HEK293T (cell line): Measurements from ENCODE around the gene EDARADD.

Experiments used
- ARNT ChIP-seq: fragments of 450-650 bp; IDR thresholded peaks from 2 replicates; pipeline ENCODE4 v1.6.1; 2017; ENCODE audit warnings: mild to moderate bottlenecking
- BHLHE40 ChIP-seq: fragments of 450-650 bp; IDR thresholded peaks from 2 replicates; pipeline ENCODE4 v1.6.1; 2016; ENCODE audit warnings: mild to moderate bottlenecking, moderate library complexity, borderline replicate concordance
- ELF4 ChIP-seq: fragments of 450-650 bp; IDR thresholded peaks from 2 replicates; pipeline ENCODE4 v1.6.1; 2017; ENCODE audit warnings: antibody characterized with exemption
- FOXA1 ChIP-seq: fragments of 450-650 bp; IDR thresholded peaks from 2 replicates; pipeline ENCODE4 v1.6.1; 2016; ENCODE audit warnings: mild to moderate bottlenecking
- FOXK2 ChIP-seq: fragments of 450-650 bp; IDR thresholded peaks from 2 replicates; pipeline ENCODE4 v1.6.1; 2016; ENCODE audit warnings: mild to moderate bottlenecking
- FOXM1 ChIP-seq: fragments of 450-650 bp; IDR thresholded peaks from 2 replicates; pipeline ENCODE4 v1.6.1; 2017; ENCODE audit warnings: mild to moderate bottlenecking, borderline replicate concordance
- LEF1 ChIP-seq: fragments of 450-650 bp; IDR thresholded peaks from 2 replicates; pipeline ENCODE4 v1.6.1; 2017; ENCODE audit warnings: mild to moderate bottlenecking, borderline replicate concordance
- NFRKB ChIP-seq: fragments of 450-650 bp; IDR thresholded peaks from 2 replicates; pipeline ENCODE4 v1.6.1; 2016; ENCODE audit warnings: mild to moderate bottlenecking, moderate library complexity
- SP1 ChIP-seq: fragments of 450-650 bp; IDR thresholded peaks from 2 replicates; pipeline ENCODE4 v1.6.1; 2017
- SUZ12 ChIP-seq: fragments of 450-650 bp; IDR thresholded peaks from 2 replicates; pipeline ENCODE4 v1.6.1; 2016; ENCODE audit warnings: mild to moderate bottlenecking
- TF ChIP-seq, protein P1 (sequence below): fragments of 450-650 bp; IDR thresholded peaks from 2 replicates; pipeline ENCODE4 v1.6.1; 2016

DNA sequence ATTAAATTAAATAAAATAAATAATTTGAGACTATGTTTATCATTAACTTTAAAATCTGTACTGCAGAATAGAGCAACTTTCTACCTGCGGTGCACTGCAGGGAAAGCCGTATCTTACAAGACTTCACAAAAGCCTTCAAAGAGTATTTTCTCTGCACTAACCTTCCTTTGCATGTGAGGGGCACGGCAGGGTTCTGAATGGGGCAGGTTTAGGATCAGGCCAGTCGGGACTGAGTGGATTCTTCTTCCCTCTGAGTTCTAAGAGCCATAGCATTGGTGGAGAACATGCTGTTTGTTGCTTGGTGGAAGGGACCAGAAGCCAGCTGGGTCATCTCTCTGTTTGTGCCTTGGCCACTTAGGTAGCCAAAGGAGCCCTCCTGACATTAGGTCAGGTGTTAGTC lies 74.5 kb downstream of the EDARADD start:
- no peak for TF ChIP-seq SUZ12
- no peak for TF ChIP-seq NFRKB
- no peak for TF ChIP-seq SP1
- TF ChIP-seq ARNT = no peak
- TF ChIP-seq FOXK2 = no peak
- TF ChIP-seq, protein P1, sequence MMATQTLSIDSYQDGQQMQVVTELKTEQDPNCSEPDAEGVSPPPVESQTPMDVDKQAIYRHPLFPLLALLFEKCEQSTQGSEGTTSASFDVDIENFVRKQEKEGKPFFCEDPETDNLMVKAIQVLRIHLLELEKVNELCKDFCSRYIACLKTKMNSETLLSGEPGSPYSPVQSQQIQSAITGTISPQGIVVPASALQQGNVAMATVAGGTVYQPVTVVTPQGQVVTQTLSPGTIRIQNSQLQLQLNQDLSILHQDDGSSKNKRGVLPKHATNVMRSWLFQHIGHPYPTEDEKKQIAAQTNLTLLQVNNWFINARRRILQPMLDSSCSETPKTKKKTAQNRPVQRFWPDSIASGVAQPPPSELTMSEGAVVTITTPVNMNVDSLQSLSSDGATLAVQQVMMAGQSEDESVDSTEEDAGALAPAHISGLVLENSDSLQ = no peak
- TF ChIP-seq BHLHE40 = no peak
- no peak for TF ChIP-seq FOXA1
- no peak for TF ChIP-seq LEF1
- no peak for TF ChIP-seq ELF4
- TF ChIP-seq FOXM1 = no peak
